Lung (tissue), 12 donors: ENCODE results near the gene OR6K2. TPM values are rescaled to one million over a fixed set of nuclear protein-coding genes. Genes with fewer than 3 reads are reported as not detected.
A peak's percentile ranks its signal among the peaks of the same experiment; 100 is the strongest.
"Not testable (repeated sequence)": the region's sequence is repeated elsewhere in the genome, so short reads cannot be mapped to it uniquely, and the experiment has no call there.

Experiments used
- ATAC-seq: fragments of 200-7000 bp; cut with Tn5 transposase; one replicate; pipeline ENCODE4 v1.9.1; 2020; ENCODE audit warnings: moderate number of reproducible peaks; ENCODE audit not compliant: insufficient read depth, low FRiP score
- DNase-seq, 3 donors: peaks; one replicate each; pipeline ENCODE4 v3.0.0-alpha.2; 2013 to 2017
- H3K27ac ChIP-seq, 2 donors: one replicate each; pipeline ENCODE4 v1.5.1; 2013; ENCODE audit warnings: mild to moderate bottlenecking in 2 of 2, moderate library complexity in 2 of 2, control low read depth in 1 of 2, inconsistent platforms in 1 of 2, low read depth in 1 of 2, low read length in 1 of 2
- H3K27me3 ChIP-seq, 3 donors: one replicate each; pipeline ENCODE4 v1.5.1; 2013; ENCODE audit warnings: low read length in 2 of 3; ENCODE audit not compliant: control insufficient read depth in 3 of 3, insufficient read depth in 3 of 3
- H3K36me3 ChIP-seq, 4 donors: one replicate each; pipeline ENCODE4 v1.5.1; 2013; ENCODE audit warnings: low read length in 4 of 4, mild to moderate bottlenecking in 1 of 4, moderate library complexity in 1 of 4; ENCODE audit not compliant: control insufficient read depth in 4 of 4, insufficient read depth in 4 of 4
- H3K4me1 ChIP-seq, 5 donors: one replicate each; pipeline ENCODE4 v1.5.1; 2013; ENCODE audit warnings: low read length in 5 of 5, mild to moderate bottlenecking in 2 of 5, moderate library complexity in 1 of 5; ENCODE audit not compliant: control insufficient read depth in 5 of 5, insufficient read depth in 5 of 5
- H3K4me3 ChIP-seq: one replicate; pipeline ENCODE4 v1.5.1; 2013; ENCODE audit warnings: mild to moderate bottlenecking, control low read depth, moderate library complexity
- H3K9ac ChIP-seq, 2 donors: one replicate each; pipeline ENCODE4 v1.5.1; 2013; ENCODE audit warnings: low read length in 2 of 2, control low read depth in 1 of 2; ENCODE audit not compliant: insufficient read depth in 1 of 2
- H3K9me3 ChIP-seq, 4 donors: one replicate each; pipeline ENCODE4 v1.5.1; 2013; ENCODE audit warnings: low read length in 3 of 4, mild to moderate bottlenecking in 1 of 4, moderate library complexity in 1 of 4; ENCODE audit not compliant: control insufficient read depth in 4 of 4, insufficient read depth in 3 of 4
- WGBS, 2 donors: extraction: QIAGEN DNeasy Blood & Tissue Kit; methylation state at CpG; one replicate each; pipeline ENCODE4 v1.1.7; 2013; 5-methylcytosine and 5-hydroxymethylcytosine counted together
- polyA plus RNA-seq, 2 donors: library from polyadenylated mRNA; stranded (reverse); fragments of 200-250 nt; gene quantifications; one replicate each; pipeline ENCODE4 v1.2.1, GENCODE V29; 2013
- total RNA-seq, 2 donors: library from RNA; depleted of rRNA in 1 of 2; stranded (reverse); fragments of >200 nt in 1 of 2; gene quantifications; one replicate each; pipeline ENCODE4 v1.2.1, GENCODE V29; 2014 to 2021
- TF ChIP-seq, protein P1 (sequence below): IDR thresholded peaks from 2 replicates; pipeline ENCODE4 v1.5.1; 2012; ENCODE audit warnings: mild to moderate bottlenecking; ENCODE audit errors: control extremely low read depth, extremely low read depth
- donor health status: control.
- donor health status: control.
- donor health status: Bipolar disorder and iron deficiency.
- donor health status: healthy.
- donor health status: DM: yes; HTN: yes; CAD: no.

OR6K2 gene
- total and polyA plus RNA-seq, 4 donors: not detected

DNA sequence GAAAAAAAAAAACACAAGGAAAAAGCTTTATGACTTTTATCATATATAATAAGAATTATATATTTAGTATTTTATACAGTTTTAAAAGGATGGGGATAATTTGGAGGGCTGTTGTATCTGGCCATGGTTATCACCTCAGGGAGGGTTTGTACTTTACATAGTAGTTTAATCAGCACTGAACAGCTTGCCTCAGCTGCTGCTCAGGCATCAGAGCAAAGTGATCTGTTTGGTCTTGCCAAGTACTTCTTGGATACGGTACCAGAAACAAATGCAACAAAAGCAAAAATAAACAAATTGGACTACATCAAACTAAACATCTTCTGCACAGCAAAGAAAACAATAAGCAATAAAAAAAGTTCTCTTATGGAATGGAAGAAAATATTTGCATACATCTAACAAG, 11.3 kb downstream of the OR6K2 start:
- H3K27me3 ChIP-seq: no peaks in the 10 kb centered on the region
- H3K27ac ChIP-seq: no peak overlapping the region
- WGBS, 2 donors: 53 to 67% methylated on average over 1 of the region's 1 CpG
- TF ChIP-seq, protein P1, sequence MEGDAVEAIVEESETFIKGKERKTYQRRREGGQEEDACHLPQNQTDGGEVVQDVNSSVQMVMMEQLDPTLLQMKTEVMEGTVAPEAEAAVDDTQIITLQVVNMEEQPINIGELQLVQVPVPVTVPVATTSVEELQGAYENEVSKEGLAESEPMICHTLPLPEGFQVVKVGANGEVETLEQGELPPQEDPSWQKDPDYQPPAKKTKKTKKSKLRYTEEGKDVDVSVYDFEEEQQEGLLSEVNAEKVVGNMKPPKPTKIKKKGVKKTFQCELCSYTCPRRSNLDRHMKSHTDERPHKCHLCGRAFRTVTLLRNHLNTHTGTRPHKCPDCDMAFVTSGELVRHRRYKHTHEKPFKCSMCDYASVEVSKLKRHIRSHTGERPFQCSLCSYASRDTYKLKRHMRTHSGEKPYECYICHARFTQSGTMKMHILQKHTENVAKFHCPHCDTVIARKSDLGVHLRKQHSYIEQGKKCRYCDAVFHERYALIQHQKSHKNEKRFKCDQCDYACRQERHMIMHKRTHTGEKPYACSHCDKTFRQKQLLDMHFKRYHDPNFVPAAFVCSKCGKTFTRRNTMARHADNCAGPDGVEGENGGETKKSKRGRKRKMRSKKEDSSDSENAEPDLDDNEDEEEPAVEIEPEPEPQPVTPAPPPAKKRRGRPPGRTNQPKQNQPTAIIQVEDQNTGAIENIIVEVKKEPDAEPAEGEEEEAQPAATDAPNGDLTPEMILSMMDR: no peak
- no peaks in the 10 kb centered on the region for H3K36me3 ChIP-seq
- peak in 1 of 3 donors; percentile 16 for DNase-seq
- no peak overlapping the region for H3K9ac ChIP-seq
- H3K9me3 ChIP-seq: no peaks in the 10 kb centered on the region
- ATAC-seq: no peak
- no peaks in the 10 kb centered on the region for H3K4me1 ChIP-seq
- no peak overlapping the region for H3K4me3 ChIP-seq

DNA sequence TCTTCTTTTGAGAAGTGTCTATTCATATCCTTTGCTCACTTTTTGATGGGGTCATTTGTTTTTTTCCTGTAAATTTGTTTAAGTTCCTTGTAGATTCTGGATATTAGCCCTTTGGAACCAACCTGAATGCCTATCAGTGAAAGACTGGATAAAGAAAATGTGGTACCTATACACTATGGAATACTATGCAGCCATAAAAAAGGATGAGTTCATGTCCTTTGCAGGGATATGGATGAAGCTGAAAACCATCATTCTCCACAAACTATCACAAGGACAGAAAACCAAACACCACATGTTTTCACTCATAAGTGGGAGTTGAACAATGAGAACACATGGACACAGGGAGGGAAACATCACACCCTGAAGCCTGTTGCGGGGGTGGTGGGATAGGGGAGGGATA, 12.1 kb downstream of the OR6K2 start:
- not testable (repeated sequence) for H3K36me3 ChIP-seq, H3K27me3 ChIP-seq, H3K27ac ChIP-seq, ATAC-seq, H3K9ac ChIP-seq, H3K4me1 ChIP-seq, H3K9me3 ChIP-seq, H3K4me3 ChIP-seq, DNase-seq
- WGBS, 2 donors: 93 to 96% methylated on average over 1 of the region's 1 CpG

DNA sequence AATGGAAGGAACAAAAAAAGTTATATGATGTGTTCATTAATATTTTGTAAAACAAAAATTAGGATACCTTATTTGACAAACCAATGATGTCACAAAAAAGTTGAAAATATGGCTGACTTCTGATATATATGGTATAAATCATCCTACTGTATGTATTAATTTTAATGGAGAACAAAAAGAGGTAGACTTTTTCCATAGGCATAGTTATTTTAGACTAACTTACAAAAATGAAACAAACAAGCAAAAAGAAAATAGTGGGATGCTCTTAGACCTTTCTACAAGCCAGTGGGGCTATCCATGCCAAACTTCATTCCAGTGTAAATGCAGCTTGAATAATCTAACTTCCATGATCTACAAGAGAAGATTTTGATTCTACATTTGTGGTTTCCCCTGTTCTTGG, 13.4 kb downstream of the OR6K2 start:
- Histone ChIP-seq H3K36me3 (no peaks in the 10 kb centered on the region), H3K4me3 (no peak overlapping the region), H3K4me1 (no peaks in the 10 kb centered on the region), H3K9ac (no peak overlapping the region), H3K9me3 (no peaks in the 10 kb centered on the region), H3K27me3 (no peaks in the 10 kb centered on the region), H3K27ac (no peak overlapping the region)
- DNase-seq (no peak), ATAC-seq (no peak)
- TF ChIP-seq, protein P1: no peak

DNA sequence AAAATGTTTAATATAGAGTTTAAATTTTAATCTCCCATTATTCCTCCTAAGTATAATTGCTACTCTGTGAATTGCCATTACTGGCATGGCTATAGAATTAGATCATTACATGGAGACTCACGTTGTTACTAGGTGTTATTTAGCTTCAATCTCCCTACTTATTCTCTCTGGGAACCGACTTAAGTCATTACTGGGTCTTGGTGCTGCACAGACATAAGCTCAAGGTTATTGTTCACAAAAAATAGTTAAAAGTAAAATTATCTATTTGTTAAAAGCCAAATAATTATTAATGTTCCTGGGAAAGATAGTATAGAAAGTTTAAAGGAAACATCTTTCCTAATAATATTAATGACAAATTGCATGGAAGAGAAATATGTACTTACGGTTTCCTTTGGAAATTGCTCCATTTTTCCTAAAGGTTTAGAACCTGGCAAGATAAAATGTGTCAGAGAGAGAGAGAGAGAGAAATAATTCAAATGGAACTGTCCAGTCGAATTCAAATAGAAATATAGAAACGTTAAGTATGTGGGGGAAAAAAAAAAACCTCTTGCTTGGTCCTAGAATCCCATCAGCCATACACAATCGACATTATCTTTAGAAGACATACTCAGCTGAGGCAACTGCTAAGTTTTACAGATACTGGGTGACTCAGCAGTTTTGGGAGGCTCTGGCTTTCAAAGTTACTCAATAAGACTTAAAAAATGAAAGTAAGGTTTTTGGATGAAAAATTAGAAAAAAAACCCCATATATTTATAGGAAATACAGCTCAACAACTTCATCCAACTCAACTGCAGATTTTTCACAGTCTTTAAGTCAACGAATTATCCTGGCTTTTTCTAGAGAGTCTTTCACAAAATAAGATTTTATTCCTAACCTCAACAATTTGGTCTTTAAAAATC, 14.1 kb downstream of the OR6K2 start, which contains the start of gene SPTA1:
Gene SPTA1 (minus strand): TSS at position 605 of the 899 bp plus-strand sequence. CDS start 198 bp downstream, at position 407.
- H3K27me3 ChIP-seq: no peaks in the 10 kb centered on the region
- TF ChIP-seq, protein P1: no peak
- DNase-seq (no peak), ATAC-seq (no peak)
- no peak within 1 kb of the TSS for H3K4me3 ChIP-seq
- H3K27ac ChIP-seq: no peak within 1 kb of the TSS
- no peaks in the 10 kb centered on the region for H3K9me3 ChIP-seq
- WGBS, 2 donors: 50 to 53% methylated on average over 7 of the region's 7 CpGs
- no peak within 1 kb of the TSS for H3K9ac ChIP-seq
- no peaks in the 10 kb centered on the region for H3K36me3 ChIP-seq
- H3K4me1 ChIP-seq: no peaks in the 10 kb centered on the region
